ENCODE data around the gene IGF1R. TPM values are rescaled to one million over a fixed set of nuclear protein-coding genes. Genes with fewer than 3 reads are reported as not detected.

The IGF1R gene
- total and polyA plus RNA-seq, 12 donors = 8.6 to 138 (median 66.0) TPM

DNA sequence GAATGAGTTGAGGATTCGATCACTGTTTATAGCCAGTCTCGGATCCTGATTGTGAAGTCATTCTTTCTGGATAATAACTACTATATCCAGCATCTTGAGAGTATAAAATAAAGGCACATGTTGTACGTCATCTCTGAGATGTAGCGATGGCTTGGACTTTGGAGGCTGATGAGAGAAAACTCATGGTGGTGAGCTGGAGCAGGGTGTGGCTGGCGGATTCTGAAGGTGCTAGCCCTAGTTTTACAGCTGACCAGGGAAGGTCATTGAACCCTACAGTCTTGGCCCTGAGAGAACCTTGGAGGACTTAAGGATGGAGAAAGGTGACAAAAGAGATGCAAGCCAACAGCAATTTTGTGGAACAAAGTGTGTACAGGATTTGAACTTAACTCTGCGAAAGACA lies 153.8 kb downstream of the IGF1R start:
- peaks cover 29 to 52% of the 10 kb centered on the region in 2 donors for H3K4me1 ChIP-seq (replicated peaks in 1 of 2)

DNA sequence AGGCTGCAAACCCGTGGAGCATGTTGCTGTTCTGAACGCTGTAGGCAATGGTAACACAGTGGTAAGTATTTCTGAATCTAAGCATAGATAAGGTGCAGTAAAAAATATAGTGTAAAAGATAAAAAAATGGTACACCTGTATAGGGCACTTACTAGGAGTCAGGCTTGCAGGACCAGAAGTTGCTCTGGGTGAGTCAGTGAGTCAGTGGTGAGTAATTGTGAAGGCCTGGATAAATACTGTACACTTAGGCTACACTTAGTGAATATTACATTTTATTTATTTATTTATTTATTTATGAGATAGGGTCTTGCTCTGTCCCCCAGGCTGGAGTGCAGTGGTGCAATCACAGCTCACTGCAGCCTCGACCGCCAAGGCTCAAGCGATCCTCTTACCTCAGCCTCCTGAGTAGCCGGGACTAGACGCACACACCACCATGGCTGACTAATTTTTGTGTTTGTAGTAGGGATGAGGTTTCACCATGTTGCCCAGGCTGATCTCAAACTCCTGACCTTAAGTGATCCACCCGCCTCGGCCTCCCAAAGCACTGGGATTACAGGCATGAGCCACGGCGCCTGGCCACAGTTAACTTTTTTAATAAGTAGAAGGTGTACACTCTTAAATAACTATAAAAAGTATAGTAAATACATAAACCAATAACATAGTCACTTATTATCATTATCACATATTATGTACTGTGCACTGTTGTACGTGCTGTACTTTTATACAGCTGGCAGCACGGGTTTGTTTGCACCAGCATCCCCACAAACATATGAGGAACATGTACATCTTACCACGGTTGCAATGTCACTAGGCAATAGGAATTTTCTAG lies 155.1 kb downstream of the IGF1R start:
- no peak overlapping the region for H3K27ac ChIP-seq
- H3K9me3 ChIP-seq (replicated peaks in 1 of 3) = no peaks in the 10 kb centered on the region
- no peaks in the 10 kb centered on the region for H3K36me3 ChIP-seq (replicated peaks in 1 of 2)
- peaks cover 28 to 54% of the 10 kb centered on the region in 2 donors for H3K4me1 ChIP-seq (replicated peaks in 1 of 2)
- DNase-seq = peak in 1 of 7 donors; percentile 36
- intact Hi-C loops (cut with DNase I) = no loop called here
- WGBS, 4 donors = 94 to 98% (median 97%) methylated on average over 12 to 14 of the region's 14 CpGs
- H3K4me3 ChIP-seq = no peak overlapping the region
- H3K27me3 ChIP-seq = no peaks in the 10 kb centered on the region
- TF ChIP-seq, protein P1, sequence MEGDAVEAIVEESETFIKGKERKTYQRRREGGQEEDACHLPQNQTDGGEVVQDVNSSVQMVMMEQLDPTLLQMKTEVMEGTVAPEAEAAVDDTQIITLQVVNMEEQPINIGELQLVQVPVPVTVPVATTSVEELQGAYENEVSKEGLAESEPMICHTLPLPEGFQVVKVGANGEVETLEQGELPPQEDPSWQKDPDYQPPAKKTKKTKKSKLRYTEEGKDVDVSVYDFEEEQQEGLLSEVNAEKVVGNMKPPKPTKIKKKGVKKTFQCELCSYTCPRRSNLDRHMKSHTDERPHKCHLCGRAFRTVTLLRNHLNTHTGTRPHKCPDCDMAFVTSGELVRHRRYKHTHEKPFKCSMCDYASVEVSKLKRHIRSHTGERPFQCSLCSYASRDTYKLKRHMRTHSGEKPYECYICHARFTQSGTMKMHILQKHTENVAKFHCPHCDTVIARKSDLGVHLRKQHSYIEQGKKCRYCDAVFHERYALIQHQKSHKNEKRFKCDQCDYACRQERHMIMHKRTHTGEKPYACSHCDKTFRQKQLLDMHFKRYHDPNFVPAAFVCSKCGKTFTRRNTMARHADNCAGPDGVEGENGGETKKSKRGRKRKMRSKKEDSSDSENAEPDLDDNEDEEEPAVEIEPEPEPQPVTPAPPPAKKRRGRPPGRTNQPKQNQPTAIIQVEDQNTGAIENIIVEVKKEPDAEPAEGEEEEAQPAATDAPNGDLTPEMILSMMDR (IDR thresholded peaks at IDR 0.05) = no peak
- no peak for TF ChIP-seq POLR2A (IDR thresholded peaks at IDR 0.05)

More for the DNA sequence above, 153.8 kb downstream of the IGF1R start:
- no peaks in the 10 kb centered on the region for H3K27me3 ChIP-seq
- intact Hi-C loops (cut with DNase I) = no loop called here
- no peak overlapping the region for H3K27ac ChIP-seq
- WGBS, 4 donors = 95 to 99% (median 96%) methylated on average over 6 of the region's 6 CpGs
- H3K36me3 ChIP-seq (replicated peaks in 1 of 2) = no peaks in the 10 kb centered on the region
- DNase-seq = no peak
- no peak for TF ChIP-seq POLR2A (IDR thresholded peaks at IDR 0.05)
- TF ChIP-seq, protein P1 (IDR thresholded peaks at IDR 0.05) = no peak
- no peak overlapping the region for H3K4me3 ChIP-seq
- H3K9me3 ChIP-seq (replicated peaks in 1 of 3) = no peaks in the 10 kb centered on the region

- Histone ChIP-seq H3K9me3 (replicated peaks in 1 of 3) (no peaks in the 10 kb centered on the region), H3K4me1 (replicated peaks in 1 of 2) (peaks cover 22 to 49% of the 10 kb centered on the region in 2 donors), H3K27me3 (no peaks in the 10 kb centered on the region), H3K36me3 (replicated peaks in 1 of 2) (no peaks in the 10 kb centered on the region), H3K27ac (no peak overlapping the region), H3K4me3 (no peak overlapping the region)
- no peak for DNase-seq
- no peak for TF ChIP-seq POLR2A (IDR thresholded peaks at IDR 0.05)
- TF ChIP-seq, protein P1 (IDR thresholded peaks at IDR 0.05) = no peak
- intact Hi-C loops (cut with DNase I) = no loop called here
- WGBS, 4 donors = 91 to 96% (median 95%) methylated on average over 5 of the region's 5 CpGs
These were observed 155.7 kb downstream of the IGF1R start for GRCh38 chr15:98804057-98804380.

GRCh38 chr15:98805434-98806274 lies 157.3 kb downstream of the IGF1R start:
- intact Hi-C loops (cut with DNase I) = no loop called here
- Histone ChIP-seq H3K9me3 (replicated peaks in 1 of 3) (no peaks in the 10 kb centered on the region), H3K36me3 (replicated peaks in 1 of 2) (no peaks in the 10 kb centered on the region), H3K4me3 (no peak overlapping the region), H3K4me1 (replicated peaks in 1 of 2) (peaks cover 8 to 32% of the 10 kb centered on the region in 2 donors), H3K27me3 (no peaks in the 10 kb centered on the region), H3K27ac (no peak overlapping the region)
- no peak for TF ChIP-seq POLR2A (IDR thresholded peaks at IDR 0.05)
- TF ChIP-seq, protein P1 (IDR thresholded peaks at IDR 0.05) = peak in 3 of 6 experiments; percentile 13 to 19 (median 17)
- no peak for DNase-seq
- WGBS, 4 donors = 58 to 71% (median 67%) methylated on average over 8 to 12 of the region's 12 CpGs

Measured in adrenal gland (tissue), 12 donors.